Measurements from ENCODE around the gene AHR.
A peak's percentile ranks its signal among the peaks of the same experiment; 100 is the strongest.

Gene AHR

DNA sequence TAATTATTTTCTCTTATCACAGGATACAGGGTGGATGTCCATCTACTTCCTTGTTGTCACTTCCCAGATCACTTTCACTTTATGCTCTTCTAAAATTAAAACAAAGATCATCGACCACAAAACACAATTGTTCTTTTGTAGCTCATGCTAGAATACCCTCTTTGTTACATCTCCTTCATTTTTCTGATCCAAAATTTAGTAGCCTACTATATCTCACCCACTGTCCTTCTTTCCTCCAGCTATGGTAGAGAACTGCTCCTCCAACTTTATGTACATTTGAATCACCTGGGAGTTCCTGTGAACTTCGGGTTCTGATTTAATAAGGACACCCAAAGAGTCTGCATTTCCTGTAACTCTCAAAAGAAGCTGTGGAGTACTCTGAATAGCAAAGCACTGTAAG is 1.2 kb upstream of the AHR start:
- Histone ChIP-seq H3K9me3 (peaks cover 7% of the 10 kb centered on the region; the same call in 1 of the 2 replicates), H3K4me3 (no peak overlapping the region), H3K4me1 (peaks cover 4% of the 10 kb centered on the region), H3K36me3 (replicated peaks) (no peaks in the 10 kb centered on the region), H3K27me3 (ENCODE audit: low read depth) (peaks cover 8% of the 10 kb centered on the region)
- in situ Hi-C loops (cut with MboI; ENCODE audit: low sequenced_read_pairs) = no loop called here
- no peak for DNase-seq (ENCODE audit: low spot score in 2 of 2)

DNA sequence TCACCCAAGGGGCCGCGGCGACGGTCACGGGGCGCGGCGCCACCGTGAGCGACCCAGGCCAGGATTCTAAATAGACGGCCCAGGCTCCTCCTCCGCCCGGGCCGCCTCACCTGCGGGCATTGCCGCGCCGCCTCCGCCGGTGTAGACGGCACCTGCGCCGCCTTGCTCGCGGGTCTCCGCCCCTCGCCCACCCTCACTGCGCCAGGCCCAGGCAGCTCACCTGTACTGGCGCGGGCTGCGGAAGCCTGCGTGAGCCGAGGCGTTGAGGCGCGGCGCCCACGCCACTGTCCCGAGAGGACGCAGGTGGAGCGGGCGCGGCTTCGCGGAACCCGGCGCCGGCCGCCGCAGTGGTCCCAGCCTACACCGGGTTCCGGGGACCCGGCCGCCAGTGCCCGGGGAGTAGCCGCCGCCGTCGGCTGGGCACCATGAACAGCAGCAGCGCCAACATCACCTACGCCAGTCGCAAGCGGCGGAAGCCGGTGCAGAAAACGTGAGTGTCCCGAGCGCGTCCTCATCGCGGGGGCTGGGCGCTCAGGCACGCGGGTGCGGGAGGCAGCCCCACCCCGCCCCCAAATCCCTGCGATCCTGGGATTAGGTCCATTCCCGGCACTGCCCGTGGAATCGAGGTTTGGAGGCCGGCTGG is 509 bp downstream of the AHR start:
- Histone ChIP-seq H3K9me3 (peaks cover 7% of the 10 kb centered on the region; the same call in 1 of the 2 replicates), H3K4me1 (peaks cover 4% of the 10 kb centered on the region), H3K36me3 (replicated peaks) (no peaks in the 10 kb centered on the region), H3K4me3 (peak overlapping the region; percentile 48), H3K27me3 (ENCODE audit: low read depth) (peaks cover 4% of the 10 kb centered on the region)
- in situ Hi-C loops (cut with MboI; ENCODE audit: low sequenced_read_pairs) = no loop called here
- DNase-seq (ENCODE audit: low spot score in 2 of 2) = peak in 1 of 2 experiments; percentile 57

DNA sequence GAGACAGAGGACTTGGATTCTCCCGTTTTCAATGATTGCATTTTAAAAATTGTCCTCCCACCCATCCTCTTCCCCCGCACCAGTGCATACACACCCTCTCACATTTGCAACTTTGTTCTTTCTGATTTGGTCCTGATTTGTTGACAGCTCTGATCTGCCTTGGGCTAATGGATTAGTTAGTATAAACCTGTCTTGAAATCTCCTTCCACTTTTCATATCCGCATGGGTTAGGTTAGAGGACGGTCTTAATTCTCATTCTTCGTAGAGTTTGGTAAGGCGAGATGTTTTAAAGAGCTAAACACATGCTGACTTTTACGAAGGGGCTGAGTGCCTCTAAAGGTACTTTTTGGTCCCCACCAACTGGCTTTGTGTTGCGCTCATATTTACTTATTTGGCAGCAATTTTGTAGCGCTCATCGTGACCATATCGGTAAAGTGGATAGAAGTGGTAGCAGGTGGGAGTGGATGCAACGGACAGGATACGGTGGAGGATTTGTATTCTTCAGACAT is 1.1 kb downstream of the AHR start:
- H3K4me3 ChIP-seq = peak overlapping the region; percentile 48
- peaks cover 4% of the 10 kb centered on the region for H3K27me3 ChIP-seq (ENCODE audit: low read depth)
- in situ Hi-C loops (cut with MboI; ENCODE audit: low sequenced_read_pairs) = no loop called here
- H3K4me1 ChIP-seq = peaks cover 4% of the 10 kb centered on the region
- H3K36me3 ChIP-seq (replicated peaks) = no peaks in the 10 kb centered on the region
- peaks cover 7% of the 10 kb centered on the region; the same call in 1 of the 2 replicates for H3K9me3 ChIP-seq
- peak in 1 of 2 experiments; percentile 21 for DNase-seq (ENCODE audit: low spot score in 2 of 2)

DNA sequence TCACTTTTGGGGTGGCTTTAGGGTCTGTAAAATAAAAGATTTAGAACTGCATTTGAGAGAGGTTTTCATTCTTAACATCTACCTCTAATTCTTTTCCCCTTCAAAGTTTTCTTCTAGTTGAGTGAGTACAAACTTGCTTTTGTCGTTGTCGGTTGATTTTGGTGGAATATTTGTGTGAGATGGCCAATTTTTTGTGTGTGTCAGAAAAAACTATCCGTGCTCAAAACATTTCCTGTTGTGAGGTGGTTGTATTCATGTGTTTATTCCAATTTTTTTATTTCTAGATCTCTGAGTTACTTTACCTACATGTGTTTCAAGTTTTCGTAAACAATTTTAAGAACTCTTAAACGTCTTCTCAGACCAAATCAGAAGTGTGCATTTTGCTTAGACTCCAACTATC is 1.6 kb downstream of the AHR start:
- no peaks in the 10 kb centered on the region for H3K36me3 ChIP-seq (replicated peaks)
- peaks cover 7% of the 10 kb centered on the region; the same call in 1 of the 2 replicates for H3K9me3 ChIP-seq
- in situ Hi-C loops (cut with MboI; ENCODE audit: low sequenced_read_pairs) = no loop called here
- H3K4me3 ChIP-seq = peak overlapping the region; percentile 48
- H3K27me3 ChIP-seq (ENCODE audit: low read depth) = no peaks in the 10 kb centered on the region; the same call in none of the 2 replicates
- no peak for DNase-seq (ENCODE audit: low spot score in 2 of 2)
- H3K4me1 ChIP-seq = peaks cover 4% of the 10 kb centered on the region

DNA sequence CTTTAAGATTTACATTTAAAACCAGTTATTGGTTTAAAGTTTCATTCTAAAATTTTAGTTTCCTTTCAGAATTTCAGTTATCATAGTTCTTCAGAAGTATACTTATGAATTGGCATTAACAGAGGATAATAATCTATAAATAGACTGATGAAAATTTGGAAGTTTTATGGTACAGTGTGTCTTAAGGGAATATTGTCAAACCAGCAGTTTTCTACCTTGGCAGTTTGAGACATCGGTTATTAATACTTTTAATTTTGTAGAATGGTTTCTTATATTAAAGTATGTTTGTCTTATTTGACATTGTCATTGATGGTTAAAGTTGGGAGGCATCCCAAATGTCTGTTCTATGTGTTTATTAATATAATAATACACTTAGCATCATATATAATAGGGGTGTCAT is 2.0 kb downstream of the AHR start:
- Histone ChIP-seq H3K4me1 (peaks cover 4% of the 10 kb centered on the region), H3K9me3 (peaks cover 7% of the 10 kb centered on the region; the same call in 1 of the 2 replicates), H3K27me3 (ENCODE audit: low read depth) (no peaks in the 10 kb centered on the region; the same call in none of the 2 replicates), H3K4me3 (no peak overlapping the region), H3K36me3 (replicated peaks) (no peaks in the 10 kb centered on the region)
- in situ Hi-C loops (cut with MboI; ENCODE audit: low sequenced_read_pairs) = no loop called here
- no peak for DNase-seq (ENCODE audit: low spot score in 2 of 2)

DNA sequence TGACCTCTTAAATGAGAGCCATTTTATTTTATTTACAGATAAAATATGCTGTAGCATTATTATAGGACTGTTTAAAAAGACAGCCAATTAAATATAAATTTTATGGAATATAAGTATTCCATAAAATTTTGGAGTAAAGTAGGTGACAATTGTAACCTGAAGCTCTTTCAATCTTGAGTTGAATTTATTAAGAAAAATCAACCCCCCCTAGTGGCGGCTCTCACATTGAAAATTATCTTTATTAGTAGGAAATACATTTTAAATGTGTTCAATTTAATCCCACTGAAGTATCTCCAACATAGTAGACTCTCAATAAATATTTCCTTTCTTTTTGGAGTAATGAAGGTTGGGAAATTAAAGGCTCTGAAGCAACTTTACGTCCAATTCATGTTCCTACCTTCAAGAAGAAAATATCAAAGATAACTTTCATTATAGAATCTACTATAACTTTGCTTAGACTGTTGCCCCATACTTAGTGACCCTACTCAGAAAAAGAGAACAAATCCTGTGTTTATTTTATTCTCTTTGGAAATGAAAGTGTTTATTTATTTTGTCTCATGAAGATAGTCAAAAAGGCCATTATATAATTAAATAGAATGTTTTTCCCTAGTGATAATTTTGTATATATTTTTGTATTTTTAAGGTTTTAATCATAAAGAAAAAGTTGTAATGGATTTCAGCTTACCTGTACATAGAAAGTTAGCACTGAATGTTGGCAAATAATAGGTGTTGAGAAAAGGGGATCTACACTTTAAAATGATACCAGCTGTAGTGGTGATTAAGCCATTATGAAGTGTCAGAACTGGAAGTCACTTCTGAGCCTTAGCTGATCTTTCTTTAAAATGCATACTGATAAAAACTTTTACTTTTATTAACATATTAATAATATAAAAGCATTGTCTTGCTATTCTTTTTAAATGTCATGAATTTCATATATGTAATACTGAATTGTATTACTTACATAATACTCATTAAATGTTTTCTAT is 3.3 kb downstream of the AHR start:
- peak; percentile 24 to 66 for DNase-seq (ENCODE audit: low spot score in 2 of 2)
- in situ Hi-C loops (cut with MboI; ENCODE audit: low sequenced_read_pairs) = no loop called here
- peaks cover 7% of the 10 kb centered on the region; the same call in 1 of the 2 replicates for H3K9me3 ChIP-seq
- H3K4me1 ChIP-seq = peaks cover 4% of the 10 kb centered on the region
- H3K36me3 ChIP-seq (replicated peaks) = no peaks in the 10 kb centered on the region
- H3K4me3 ChIP-seq = no peak overlapping the region
- H3K27me3 ChIP-seq (ENCODE audit: low read depth) = peaks cover 2% of the 10 kb centered on the region

DNA sequence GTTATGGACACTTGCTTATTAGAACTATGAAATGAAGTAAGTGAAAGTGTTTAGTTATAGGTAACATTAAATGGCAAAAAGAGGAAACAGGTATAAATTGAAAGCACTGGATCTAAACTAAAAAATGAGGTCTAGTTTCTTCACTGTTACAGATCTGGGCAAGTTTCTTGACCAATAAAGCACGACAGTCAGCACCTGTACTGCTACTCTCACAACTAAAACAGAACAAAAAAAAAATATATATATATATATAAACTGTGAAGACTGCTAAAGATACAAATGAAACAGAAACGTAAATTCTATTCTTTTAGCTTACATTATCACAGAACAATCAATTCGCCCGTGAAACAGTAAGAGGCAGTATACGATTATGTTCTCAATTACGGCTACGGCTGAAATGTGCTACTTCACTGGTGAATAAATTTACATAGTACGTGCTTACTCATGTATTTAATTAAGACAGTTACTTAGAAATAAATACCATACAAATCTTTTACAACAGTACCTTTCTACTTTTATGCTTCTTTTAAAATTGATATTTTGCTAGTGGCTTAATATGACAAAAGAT is 4.2 kb downstream of the AHR start:
- H3K9me3 ChIP-seq = peaks cover 5% of the 10 kb centered on the region; the same call in 1 of the 2 replicates
- H3K36me3 ChIP-seq (replicated peaks) = no peaks in the 10 kb centered on the region
- peaks cover 2% of the 10 kb centered on the region for H3K27me3 ChIP-seq (ENCODE audit: low read depth)
- no peak for DNase-seq (ENCODE audit: low spot score in 2 of 2)
- no peak overlapping the region for H3K4me3 ChIP-seq
- H3K4me1 ChIP-seq = peaks cover 4% of the 10 kb centered on the region
- in situ Hi-C loops (cut with MboI; ENCODE audit: low sequenced_read_pairs) = no loop called here

DNA sequence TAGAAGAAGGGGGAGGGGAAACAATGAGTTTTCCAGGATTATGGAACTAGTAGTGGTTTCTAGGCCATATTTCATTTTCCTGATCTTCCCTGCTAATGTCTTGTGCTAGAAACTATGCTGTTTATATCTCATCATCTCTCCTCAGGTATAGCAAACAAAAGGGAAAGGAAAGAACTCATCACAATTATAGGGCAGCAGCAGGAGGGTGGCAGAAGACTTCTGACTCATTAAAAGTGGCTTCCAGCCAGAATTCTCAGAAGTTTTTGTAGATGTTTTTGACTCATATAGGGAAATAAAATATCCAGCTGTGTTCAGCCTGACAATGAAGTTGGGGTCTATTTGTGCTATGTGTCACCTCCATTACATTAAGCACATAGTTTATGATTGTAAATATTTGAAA is 6.5 kb downstream of the AHR start:
- in situ Hi-C loops (cut with MboI; ENCODE audit: low sequenced_read_pairs) = no loop called here
- no peaks in the 10 kb centered on the region; the same call in none of the 2 replicates for H3K4me1 ChIP-seq
- no peaks in the 10 kb centered on the region for H3K9me3 ChIP-seq
- H3K27me3 ChIP-seq (ENCODE audit: low read depth) = peaks cover 2% of the 10 kb centered on the region; the same call in 1 of the 2 replicates
- no peak overlapping the region for H3K4me3 ChIP-seq
- DNase-seq (ENCODE audit: low spot score in 2 of 2) = no peak
- no peaks in the 10 kb centered on the region for H3K36me3 ChIP-seq (replicated peaks)

DNA sequence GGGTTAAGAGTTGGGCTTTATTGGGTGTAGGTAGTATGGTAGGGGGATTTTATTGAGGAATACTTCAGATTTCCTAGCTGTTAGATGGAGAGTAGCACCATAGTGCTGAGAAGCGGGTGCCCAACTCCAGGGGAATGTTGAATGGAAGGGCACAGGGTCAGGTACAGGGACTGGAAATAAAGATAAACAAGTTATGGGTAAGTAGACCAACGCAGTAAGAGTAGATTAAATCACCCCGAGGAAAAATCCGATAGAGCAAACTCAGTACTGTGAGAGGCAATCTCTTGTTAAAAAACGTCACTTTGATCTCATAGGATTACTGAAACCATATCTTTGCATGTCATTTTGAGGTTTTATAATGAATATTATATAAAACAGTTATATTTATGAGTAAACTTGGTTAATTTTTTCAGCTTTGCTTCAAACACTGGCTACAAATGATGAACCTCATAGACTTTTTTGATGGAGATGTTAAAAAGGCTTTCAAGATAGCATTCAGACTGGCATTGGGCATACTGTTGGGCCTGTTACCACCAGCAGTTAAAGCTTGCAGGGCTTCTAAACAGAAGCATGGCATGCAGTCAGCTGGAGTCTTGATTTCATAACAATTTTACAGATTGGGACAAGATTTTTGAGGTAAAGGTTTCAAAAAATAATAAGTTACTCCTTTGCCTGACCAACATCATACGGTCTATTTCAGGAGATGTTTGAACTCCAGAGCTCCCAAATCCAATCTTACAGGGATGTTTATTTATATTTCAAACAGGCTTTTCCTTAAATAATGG is 7.1 kb downstream of the AHR start:
- Histone ChIP-seq H3K9me3 (no peaks in the 10 kb centered on the region), H3K4me3 (no peak overlapping the region), H3K36me3 (replicated peaks) (no peaks in the 10 kb centered on the region), H3K4me1 (no peaks in the 10 kb centered on the region; the same call in 1 of the 2 replicates), H3K27me3 (ENCODE audit: low read depth) (0 out of 2 replicates have a peak, but pooled peaks cover 2% of the 10 kb centered on the region)
- no peak for DNase-seq (ENCODE audit: low spot score in 2 of 2)
- in situ Hi-C loops (cut with MboI; ENCODE audit: low sequenced_read_pairs) = no loop called here

DNA sequence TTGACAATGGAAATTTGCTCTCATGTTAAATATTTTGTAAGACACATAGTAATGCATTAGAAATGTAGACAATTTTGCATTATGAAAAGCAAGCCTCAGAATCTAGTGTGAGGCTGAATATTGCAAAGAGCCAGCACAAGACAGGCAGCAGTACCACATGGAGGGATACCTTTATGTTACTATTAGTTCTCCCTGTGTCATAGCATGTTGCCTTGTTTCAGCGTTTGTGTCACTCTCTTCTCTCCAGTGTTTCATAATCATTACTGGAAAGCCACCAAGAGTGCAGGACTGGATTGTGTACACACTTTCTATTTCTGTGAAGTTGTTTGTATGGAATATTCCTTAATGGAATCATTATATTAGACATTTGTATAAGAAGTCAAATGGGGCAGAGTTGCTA is 8.5 kb downstream of the AHR start:
- no peaks in the 10 kb centered on the region for H3K4me1 ChIP-seq
- in situ Hi-C loops (cut with MboI; ENCODE audit: low sequenced_read_pairs) = no loop called here

DNA sequence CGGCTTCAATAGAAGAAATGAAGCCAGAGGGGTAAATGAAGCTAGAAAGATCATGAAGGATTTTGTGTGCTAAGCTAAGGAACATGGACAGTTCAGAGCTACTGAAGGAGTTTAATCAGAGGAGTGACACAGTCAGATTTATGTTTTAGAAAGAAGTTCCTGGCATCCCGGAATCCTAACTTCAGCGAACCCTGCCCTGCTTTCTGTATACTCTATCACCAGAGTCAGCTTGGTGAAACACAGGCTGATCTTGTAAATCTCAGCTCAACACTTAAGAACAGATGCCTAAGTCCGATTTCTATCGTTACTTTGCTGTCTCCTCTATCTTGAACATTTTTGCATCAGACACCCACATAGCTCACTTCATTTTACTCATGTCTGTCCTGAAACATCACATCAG is 9.1 kb downstream of the AHR start:
- in situ Hi-C loops (cut with MboI; ENCODE audit: low sequenced_read_pairs) = no loop called here
- 0 out of 2 replicates have a peak, but pooled peaks cover 2% of the 10 kb centered on the region for H3K27me3 ChIP-seq (ENCODE audit: low read depth)
- H3K9me3 ChIP-seq = no peaks in the 10 kb centered on the region
- H3K4me1 ChIP-seq = no peaks in the 10 kb centered on the region; the same call in 1 of the 2 replicates
- H3K4me3 ChIP-seq = no peak overlapping the region
- H3K36me3 ChIP-seq (replicated peaks) = no peaks in the 10 kb centered on the region
- no peak for DNase-seq (ENCODE audit: low spot score in 2 of 2)

More for the DNA sequence above, 8.5 kb downstream of the AHR start:
- Histone ChIP-seq H3K4me3 (no peak overlapping the region), H3K27me3 (ENCODE audit: low read depth) (0 out of 2 replicates have a peak, but pooled peaks cover 2% of the 10 kb centered on the region), H3K9me3 (no peaks in the 10 kb centered on the region), H3K36me3 (replicated peaks) (no peaks in the 10 kb centered on the region)
- DNase-seq (ENCODE audit: low spot score in 2 of 2) = no peak

DNA sequence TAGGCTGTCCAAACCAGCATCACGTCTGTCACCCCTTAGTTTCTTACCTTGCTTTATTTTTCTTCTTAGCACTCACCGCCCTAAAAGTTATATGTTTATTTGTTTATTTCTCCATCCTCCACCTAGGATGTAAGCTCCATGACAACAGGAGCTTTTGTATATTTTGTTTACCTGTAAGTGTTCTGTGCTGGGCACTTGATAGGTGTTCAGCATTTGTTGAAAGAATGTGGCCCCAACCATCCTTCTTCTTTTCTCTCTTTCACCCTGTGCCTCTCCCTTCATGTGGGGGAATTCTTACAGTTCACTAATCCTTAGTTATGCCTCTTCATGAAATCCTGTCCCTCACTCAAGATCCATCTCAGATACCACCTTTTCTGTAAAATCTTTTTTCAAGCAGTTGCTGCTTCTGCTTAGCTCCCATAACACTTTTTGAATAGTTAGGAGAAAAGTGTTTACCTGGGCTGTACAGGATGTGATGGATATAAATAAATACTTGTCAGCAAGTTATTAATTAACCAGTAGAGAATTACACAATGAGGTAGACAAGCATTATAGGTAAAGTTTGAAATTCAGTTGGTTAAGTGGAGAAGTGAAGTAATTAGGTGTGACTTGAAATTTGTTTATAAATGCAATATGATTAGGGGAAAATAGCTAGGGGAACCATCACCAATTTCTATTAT is 9.7 kb downstream of the AHR start:
- Histone ChIP-seq H3K27me3 (ENCODE audit: low read depth) (0 out of 2 replicates have a peak, but pooled peaks cover 2% of the 10 kb centered on the region), H3K36me3 (replicated peaks) (no peaks in the 10 kb centered on the region), H3K4me3 (no peak overlapping the region), H3K9me3 (no peaks in the 10 kb centered on the region), H3K4me1 (peaks cover 5% of the 10 kb centered on the region)
- in situ Hi-C loops (cut with MboI; ENCODE audit: low sequenced_read_pairs) = no loop called here
- DNase-seq (ENCODE audit: low spot score in 2 of 2) = no peak

All from HAP-1 (cell line).